ENCODE results near the gene ELOVL2.

The ELOVL2 gene

DNA sequence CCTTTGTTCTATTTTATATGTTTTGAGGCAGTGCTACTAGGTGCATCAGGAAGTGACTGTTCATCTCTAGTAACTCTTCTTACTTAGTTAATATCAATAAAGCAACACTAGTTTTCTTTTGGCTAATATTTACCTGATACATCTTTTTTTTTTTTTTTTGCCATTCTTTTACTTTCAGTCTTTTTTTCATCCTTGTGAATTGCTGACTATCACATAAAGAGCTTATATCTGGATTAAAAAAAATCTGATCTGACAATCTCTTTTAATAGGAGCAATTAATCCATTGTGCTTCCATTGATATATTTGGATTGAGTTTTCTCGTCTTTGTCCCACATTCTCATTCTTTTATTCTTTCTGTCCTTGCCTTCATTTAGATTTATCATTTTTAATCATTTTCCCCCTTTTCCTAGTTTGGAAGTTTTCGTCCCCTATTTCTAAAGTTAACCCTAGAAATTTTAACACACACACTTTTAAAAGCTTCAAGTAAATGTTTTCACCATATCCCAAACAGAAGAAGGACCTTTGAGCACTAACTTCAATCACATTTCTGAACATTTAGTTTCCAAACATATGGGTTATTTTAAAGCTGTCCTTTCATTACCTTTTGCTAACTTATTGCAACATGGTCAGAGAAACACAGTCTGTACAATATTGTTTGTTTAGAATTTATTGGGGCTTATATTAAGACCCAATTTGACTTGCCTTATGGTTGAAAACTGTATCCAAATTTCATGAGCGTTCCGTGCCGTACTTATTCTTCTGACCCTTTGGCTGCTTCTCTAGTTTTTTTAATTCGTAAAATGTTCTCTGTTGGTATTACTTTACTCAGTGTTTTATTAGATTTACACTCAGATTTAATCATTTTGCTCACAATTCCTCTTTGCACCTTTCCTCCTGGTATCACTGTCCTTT lies 94.3 kb downstream of the ELOVL2 start:
- H3K27me3 ChIP-seq (ENCODE audit: insufficient read depth, low read length, poor library complexity, severe bottlenecking) = no peaks in the 10 kb centered on the region
- no peak for TF ChIP-seq EZH2phosphoT487 (IDR thresholded peaks at IDR 0.05; ENCODE audit: borderline replicate concordance)
- TF ChIP-seq, protein P1, sequence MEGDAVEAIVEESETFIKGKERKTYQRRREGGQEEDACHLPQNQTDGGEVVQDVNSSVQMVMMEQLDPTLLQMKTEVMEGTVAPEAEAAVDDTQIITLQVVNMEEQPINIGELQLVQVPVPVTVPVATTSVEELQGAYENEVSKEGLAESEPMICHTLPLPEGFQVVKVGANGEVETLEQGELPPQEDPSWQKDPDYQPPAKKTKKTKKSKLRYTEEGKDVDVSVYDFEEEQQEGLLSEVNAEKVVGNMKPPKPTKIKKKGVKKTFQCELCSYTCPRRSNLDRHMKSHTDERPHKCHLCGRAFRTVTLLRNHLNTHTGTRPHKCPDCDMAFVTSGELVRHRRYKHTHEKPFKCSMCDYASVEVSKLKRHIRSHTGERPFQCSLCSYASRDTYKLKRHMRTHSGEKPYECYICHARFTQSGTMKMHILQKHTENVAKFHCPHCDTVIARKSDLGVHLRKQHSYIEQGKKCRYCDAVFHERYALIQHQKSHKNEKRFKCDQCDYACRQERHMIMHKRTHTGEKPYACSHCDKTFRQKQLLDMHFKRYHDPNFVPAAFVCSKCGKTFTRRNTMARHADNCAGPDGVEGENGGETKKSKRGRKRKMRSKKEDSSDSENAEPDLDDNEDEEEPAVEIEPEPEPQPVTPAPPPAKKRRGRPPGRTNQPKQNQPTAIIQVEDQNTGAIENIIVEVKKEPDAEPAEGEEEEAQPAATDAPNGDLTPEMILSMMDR (conservative IDR thresholded peaks at IDR 0.05; ENCODE audit: low read length) = no peak

DNA sequence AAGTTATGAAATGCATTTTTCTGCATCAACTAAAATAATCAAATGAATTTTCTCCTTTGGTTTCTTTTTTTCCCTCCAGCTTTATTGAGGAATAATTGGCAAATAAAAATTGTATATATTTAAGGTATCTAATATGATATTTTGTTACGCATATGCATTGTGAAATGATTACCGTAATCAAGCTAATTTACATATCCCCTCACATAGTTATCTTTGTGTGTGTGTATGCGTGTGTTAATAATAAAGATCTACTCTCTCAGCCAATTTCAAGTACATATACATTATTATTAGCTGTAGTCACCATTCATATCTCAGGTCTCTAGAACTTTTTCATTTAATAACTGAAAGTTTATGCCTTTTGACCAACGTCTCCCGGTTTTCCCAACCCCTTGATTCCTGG lies 96.1 kb downstream of the ELOVL2 start:
- H3K4me1 ChIP-seq (ENCODE audit: insufficient read depth, low read length, poor library complexity, severe bottlenecking) = no peaks in the 10 kb centered on the region
- H4K20me1 ChIP-seq (ENCODE audit: insufficient read depth, low read length, poor library complexity, severe bottlenecking) = no peaks in the 10 kb centered on the region
- H3K4me3 ChIP-seq (ENCODE audit: low read length, poor library complexity, severe bottlenecking) = no peak overlapping the region
- TF ChIP-seq, protein P1 (conservative IDR thresholded peaks at IDR 0.05; ENCODE audit: low read length) = no peak
- no peak for TF ChIP-seq EZH2phosphoT487 (IDR thresholded peaks at IDR 0.05; ENCODE audit: borderline replicate concordance)
- H3K27me3 ChIP-seq (ENCODE audit: insufficient read depth, low read length, poor library complexity, severe bottlenecking) = no peaks in the 10 kb centered on the region
- H3K79me2 ChIP-seq (ENCODE audit: insufficient read depth, low read length) = no peaks in the 10 kb centered on the region
- H3K9me2 ChIP-seq (replicated peaks; ENCODE audit: low read depth, low read length) = no peaks in the 10 kb centered on the region
- no peak overlapping the region for H2AFZ ChIP-seq (ENCODE audit: low read length)
- H3K9me3 ChIP-seq (ENCODE audit: insufficient read depth, low read depth, low read length) = no peaks in the 10 kb centered on the region
- H3F3A ChIP-seq (ENCODE audit: low read depth) = no peaks in the 10 kb centered on the region
- no peak overlapping the region for H3K9ac ChIP-seq (ENCODE audit: low read depth, low read length, poor library complexity, severe bottlenecking)
- H3K36me3 ChIP-seq (ENCODE audit: insufficient read depth, low read length) = no peaks in the 10 kb centered on the region
- H3K4me2 ChIP-seq (ENCODE audit: low read depth, low read length, poor library complexity, severe bottlenecking) = no peak overlapping the region

More for the DNA sequence above, 94.3 kb downstream of the ELOVL2 start:
- Histone ChIP-seq H3K9me2 (replicated peaks; ENCODE audit: low read depth, low read length) (no peaks in the 10 kb centered on the region), H2AFZ (ENCODE audit: low read length) (no peak overlapping the region), H3K9me3 (ENCODE audit: insufficient read depth, low read depth, low read length) (no peaks in the 10 kb centered on the region), H3K9ac (ENCODE audit: low read depth, low read length, poor library complexity, severe bottlenecking) (no peak overlapping the region), H4K20me1 (ENCODE audit: insufficient read depth, low read length, poor library complexity, severe bottlenecking) (no peaks in the 10 kb centered on the region), H3F3A (ENCODE audit: low read depth) (no peaks in the 10 kb centered on the region), H3K4me1 (ENCODE audit: insufficient read depth, low read length, poor library complexity, severe bottlenecking) (no peaks in the 10 kb centered on the region), H3K4me2 (ENCODE audit: low read depth, low read length, poor library complexity, severe bottlenecking) (no peak overlapping the region), H3K79me2 (ENCODE audit: insufficient read depth, low read length) (no peaks in the 10 kb centered on the region), H3K4me3 (ENCODE audit: low read length, poor library complexity, severe bottlenecking) (no peak overlapping the region), H3K36me3 (ENCODE audit: insufficient read depth, low read length) (no peaks in the 10 kb centered on the region)

DNA sequence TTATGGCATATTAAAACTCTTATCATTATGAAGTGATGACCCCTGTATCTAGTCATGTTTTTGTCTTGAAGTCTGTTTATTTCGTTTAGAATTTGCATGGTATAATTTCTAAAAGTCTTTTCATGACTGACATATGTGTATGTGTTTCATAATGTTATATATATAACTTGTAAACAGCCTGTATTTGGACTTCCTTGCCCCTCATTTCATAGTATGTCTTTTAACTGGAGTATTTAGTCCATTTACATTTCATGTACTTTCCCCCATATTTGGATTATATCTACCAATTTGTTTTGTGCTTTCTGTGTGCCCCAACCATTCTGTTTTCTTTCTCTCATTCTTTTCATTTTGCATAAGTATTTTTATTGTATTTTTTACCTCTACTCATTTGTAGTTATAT lies 98.3 kb downstream of the ELOVL2 start:
- no peak overlapping the region for H2AFZ ChIP-seq (ENCODE audit: low read length)
- H3K27me3 ChIP-seq (ENCODE audit: insufficient read depth, low read length, poor library complexity, severe bottlenecking) = no peaks in the 10 kb centered on the region
- H3K36me3 ChIP-seq (ENCODE audit: insufficient read depth, low read length) = no peaks in the 10 kb centered on the region
- no peak overlapping the region for H3K4me2 ChIP-seq (ENCODE audit: low read depth, low read length, poor library complexity, severe bottlenecking)
- H3K9me2 ChIP-seq (replicated peaks; ENCODE audit: low read depth, low read length) = no peaks in the 10 kb centered on the region
- no peak overlapping the region for H3K9ac ChIP-seq (ENCODE audit: low read depth, low read length, poor library complexity, severe bottlenecking)
- H3K4me1 ChIP-seq (ENCODE audit: insufficient read depth, low read length, poor library complexity, severe bottlenecking) = no peaks in the 10 kb centered on the region
- H4K20me1 ChIP-seq (ENCODE audit: insufficient read depth, low read length, poor library complexity, severe bottlenecking) = no peaks in the 10 kb centered on the region
- H3K79me2 ChIP-seq (ENCODE audit: insufficient read depth, low read length) = no peaks in the 10 kb centered on the region
- TF ChIP-seq, protein P1 (conservative IDR thresholded peaks at IDR 0.05; ENCODE audit: low read length) = no peak
- no peak for TF ChIP-seq EZH2phosphoT487 (IDR thresholded peaks at IDR 0.05; ENCODE audit: borderline replicate concordance)
- no peak overlapping the region for H3K4me3 ChIP-seq (ENCODE audit: low read length, poor library complexity, severe bottlenecking)
- no peaks in the 10 kb centered on the region for H3F3A ChIP-seq (ENCODE audit: low read depth)
- H3K9me3 ChIP-seq (ENCODE audit: insufficient read depth, low read depth, low read length) = no peaks in the 10 kb centered on the region
